Activated T-helper 1 cell treated with anti-CD3 and anti-CD28 coated beads, Interleukin-12 subunit alpha, Interleukin-12 subunit beta, Interleukin-2, Interleukin-4 antibody, amounts not matched to agents 30 ng/mL and 10 ng/mL and 1 ng/mL, durations not matched to agents 14 hours and 24 hours and 36 hours (primary cell): ENCODE results near the gene RBP3. TPM values are rescaled to one million over a fixed set of nuclear protein-coding genes. Genes with fewer than 3 reads are reported as not detected.

Experiments used
- DNase-seq: peaks from one replicate; pipeline ENCODE4 v3.0.0; 2021; ENCODE audit warnings: low spot score
- H3K27ac Mint-ChIP-seq: one replicate; pipeline ENCODE4 v1.8.0; 2021; ENCODE audit warnings: mild to moderate bottlenecking, mixed read lengths
- H3K27me3 Mint-ChIP-seq: one replicate; pipeline ENCODE4 v1.8.0; 2022; ENCODE audit warnings: mild to moderate bottlenecking, moderate library complexity, mixed read lengths; ENCODE audit not compliant: insufficient read depth
- H3K36me3 Mint-ChIP-seq: one replicate; pipeline ENCODE4 v1.8.0; 2021; ENCODE audit warnings: low read depth, mixed read lengths
- H3K4me1 Mint-ChIP-seq: one replicate; pipeline ENCODE4 v1.8.0; 2021; ENCODE audit warnings: low read depth, mixed read lengths
- H3K4me3 Mint-ChIP-seq: one replicate; pipeline ENCODE4 v1.8.0; 2021; ENCODE audit warnings: mild to moderate bottlenecking, moderate library complexity, mixed read lengths
- H3K9me3 Mint-ChIP-seq: one replicate; pipeline ENCODE4 v1.8.0; 2021; ENCODE audit warnings: mixed read lengths
- intact Hi-C: fragments of 100-400 bp; cut with micrococcal nuclease; formaldehyde crosslinking; loops from one replicate; pipeline ENCODE4 v1.15.1; 2024
- total RNA-seq: library from RNA; stranded (reverse); gene quantifications from 2 replicates; pipeline ENCODE4 v1.2.3, GENCODE V29; 2022

RBP3 gene
- total RNA-seq, 1 donor from 2014 or later, result not detected

- H3K27ac Mint-ChIP-seq, result no peak overlapping the region
- peaks cover 6% of the 10 kb centered on the region for H3K27me3 Mint-ChIP-seq
- H3K4me3 Mint-ChIP-seq, result no peak overlapping the region
- intact Hi-C loops, result no loop called here
- H3K36me3 Mint-ChIP-seq, result no peaks in the 10 kb centered on the region
- no peaks in the 10 kb centered on the region for H3K4me1 Mint-ChIP-seq
- H3K9me3 Mint-ChIP-seq, result no peaks in the 10 kb centered on the region
- no peak for DNase-seq
These were observed 52.1 kb downstream of the RBP3 start for GRCh38 chr10:47400251-47400650.

GRCh38 chr10:47400786-47401185, 52.6 kb downstream of the RBP3 start:
- no peak overlapping the region for H3K27ac Mint-ChIP-seq
- no peak for DNase-seq

DNA sequence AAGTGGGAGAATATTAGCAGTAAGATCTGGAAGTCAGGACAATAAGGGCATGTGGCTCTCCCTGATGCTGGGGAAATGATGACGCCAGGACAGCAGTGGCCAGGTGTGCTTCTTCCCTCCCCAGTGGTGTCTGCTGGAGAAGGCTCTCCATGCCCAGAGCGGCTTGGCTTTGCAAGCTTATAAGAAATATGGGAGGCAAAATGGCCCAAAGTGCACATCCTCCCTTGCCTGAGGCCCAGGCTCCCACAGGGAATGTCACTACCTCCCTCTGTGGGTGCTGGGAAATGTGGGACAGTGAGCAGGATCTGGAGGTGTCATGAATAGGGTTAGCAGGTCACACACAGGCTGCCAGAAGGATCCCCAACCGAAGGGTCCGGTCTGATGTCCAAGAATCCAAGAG, 53.0 kb downstream of the RBP3 start:
- intact Hi-C loops, result no loop called here
- Mint-ChIP-seq H3K4me3 (no peak overlapping the region), H3K27me3 (peaks cover 6% of the 10 kb centered on the region), H3K27ac (no peak overlapping the region), H3K4me1 (no peaks in the 10 kb centered on the region), H3K36me3 (no peaks in the 10 kb centered on the region), H3K9me3 (no peaks in the 10 kb centered on the region)
- no peak for DNase-seq

More at GRCh38 chr10:47400786-47401185, 52.6 kb downstream of the RBP3 start:
- Mint-ChIP-seq H3K4me3 (no peak overlapping the region), H3K4me1 (no peaks in the 10 kb centered on the region), H3K36me3 (no peaks in the 10 kb centered on the region), H3K9me3 (no peaks in the 10 kb centered on the region), H3K27me3 (peaks cover 6% of the 10 kb centered on the region)
- intact Hi-C loops, result no loop called here

DNA sequence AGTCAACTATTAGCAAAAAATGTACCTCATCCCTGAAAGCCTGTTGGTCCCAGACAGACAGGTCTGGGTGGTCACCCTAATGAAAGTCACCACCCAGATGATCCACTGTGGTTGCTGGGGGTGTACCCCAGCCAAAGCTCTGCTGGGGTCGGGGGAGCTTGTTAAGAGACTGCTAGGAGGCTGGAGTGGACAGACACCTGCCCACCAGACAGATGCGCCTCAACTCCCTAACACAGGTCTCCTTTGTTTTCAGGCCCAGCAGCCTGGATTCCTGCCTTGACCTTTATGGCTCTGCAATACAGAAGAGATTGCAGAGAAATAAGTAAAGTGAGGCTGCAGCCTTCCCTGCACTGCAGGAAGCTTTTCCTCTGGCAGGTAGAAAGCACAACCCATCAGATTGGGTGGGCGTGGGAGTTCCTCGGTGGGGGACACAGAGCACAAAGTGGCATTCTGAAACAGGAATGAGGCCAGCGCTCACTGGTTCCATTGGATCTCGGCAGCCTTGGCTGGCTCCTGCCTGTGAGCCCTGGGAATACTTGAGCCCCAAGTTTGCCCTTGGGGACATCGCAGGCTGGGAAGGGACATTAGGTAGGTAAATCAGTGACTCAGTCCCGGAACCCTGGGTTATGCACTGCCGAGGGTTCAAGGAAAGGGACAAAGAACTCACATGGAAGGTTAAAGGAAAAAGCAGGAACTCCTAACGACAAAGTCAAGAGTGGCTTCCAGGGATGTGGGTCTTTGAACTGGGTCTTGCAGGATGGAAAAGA, 53.9 kb downstream of the RBP3 start:
- DNase-seq, result no peak
- Mint-ChIP-seq H3K4me3 (no peak overlapping the region), H3K4me1 (no peaks in the 10 kb centered on the region), H3K27ac (no peak overlapping the region), H3K9me3 (no peaks in the 10 kb centered on the region), H3K36me3 (no peaks in the 10 kb centered on the region), H3K27me3 (peaks cover 4% of the 10 kb centered on the region)
- intact Hi-C loops, result no loop called here

- Mint-ChIP-seq H3K9me3 (no peaks in the 10 kb centered on the region), H3K27ac (no peak overlapping the region), H3K4me1 (no peaks in the 10 kb centered on the region), H3K4me3 (no peak overlapping the region), H3K36me3 (no peaks in the 10 kb centered on the region), H3K27me3 (peaks cover 4% of the 10 kb centered on the region)
- intact Hi-C loops, result no loop called here
- no peak for DNase-seq
These were observed 54.6 kb downstream of the RBP3 start for GRCh38 chr10:47402641-47403301.

DNA sequence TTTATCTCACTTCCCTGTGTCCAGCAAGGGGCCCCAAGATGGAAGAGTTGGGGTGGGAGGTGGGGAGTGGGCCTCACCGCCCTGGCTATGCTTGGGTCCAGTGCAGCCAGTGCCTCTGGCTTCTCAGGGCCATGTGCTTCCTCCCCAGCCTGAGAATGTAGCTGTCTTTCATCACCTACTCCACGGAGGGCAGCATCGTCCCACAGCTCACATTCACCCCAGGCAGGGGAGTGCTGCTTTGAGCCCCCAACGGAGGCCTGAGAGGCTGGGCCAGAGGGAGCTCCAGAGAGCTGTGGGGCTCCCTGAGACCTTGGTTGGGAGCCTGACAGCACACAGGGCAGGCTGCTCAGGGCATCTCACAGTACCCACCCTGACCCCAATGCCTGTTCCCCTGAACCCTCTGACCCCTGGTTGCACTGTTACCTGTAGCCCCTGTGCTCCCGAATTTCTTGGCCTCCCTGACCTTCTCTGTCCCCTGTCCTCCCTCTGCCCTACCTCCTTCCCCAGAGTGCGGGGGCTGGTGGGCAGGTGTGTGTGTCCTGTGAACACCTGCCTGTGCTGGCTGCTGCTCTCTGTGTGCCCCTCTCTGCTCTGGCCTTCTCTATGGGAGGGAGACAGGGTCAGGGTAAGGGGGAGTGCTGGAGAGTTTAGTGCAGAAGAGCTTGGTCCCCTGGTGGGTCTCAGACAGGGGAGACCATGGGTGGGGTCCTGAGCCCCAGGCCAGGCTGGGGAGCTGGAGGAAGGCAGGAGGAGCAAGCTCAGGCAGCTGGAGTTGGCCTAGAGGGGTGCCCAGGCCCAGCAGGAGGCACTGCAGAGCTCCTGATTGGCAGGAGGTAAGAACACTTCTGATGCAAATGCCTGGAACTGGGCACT, 55.5 kb downstream of the RBP3 start:
- Mint-ChIP-seq H3K4me1 (no peaks in the 10 kb centered on the region), H3K4me3 (no peak overlapping the region), H3K36me3 (no peaks in the 10 kb centered on the region), H3K9me3 (no peaks in the 10 kb centered on the region), H3K27me3 (no peaks in the 10 kb centered on the region), H3K27ac (no peak overlapping the region)
- no peak for DNase-seq
- intact Hi-C loops, result no loop called here

- no peaks in the 10 kb centered on the region for H3K4me1 Mint-ChIP-seq
- H3K27me3 Mint-ChIP-seq, result no peaks in the 10 kb centered on the region
- H3K27ac Mint-ChIP-seq, result no peak overlapping the region
- no peak overlapping the region for H3K4me3 Mint-ChIP-seq
- H3K36me3 Mint-ChIP-seq, result no peaks in the 10 kb centered on the region
- no peaks in the 10 kb centered on the region for H3K9me3 Mint-ChIP-seq
- intact Hi-C loops, result no loop called here
- DNase-seq, result no peak
These were observed 56.3 kb downstream of the RBP3 start for GRCh38 chr10:47404446-47404845.

DNA sequence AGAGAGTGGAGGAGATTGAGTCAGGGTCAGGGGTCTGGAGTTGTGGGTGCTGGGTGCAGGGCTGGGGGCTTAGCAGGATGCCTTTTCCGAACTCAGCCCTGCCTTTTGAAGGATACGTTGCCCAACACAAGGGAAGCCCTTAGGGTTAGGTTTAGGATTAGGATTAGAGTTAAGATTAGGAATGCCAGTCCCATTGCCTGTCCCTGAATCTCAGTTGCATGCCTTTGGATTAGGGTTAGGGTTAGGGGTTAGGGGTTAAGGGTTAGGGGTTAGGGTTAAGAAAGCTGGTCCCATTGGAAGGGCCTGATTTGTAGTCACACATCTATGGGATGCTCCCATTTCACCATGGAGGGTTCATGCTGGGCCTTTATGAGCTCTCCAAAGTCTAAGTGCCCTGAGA, 56.8 kb downstream of the RBP3 start:
- no peaks in the 10 kb centered on the region for H3K27me3 Mint-ChIP-seq
- H3K4me1 Mint-ChIP-seq, result no peaks in the 10 kb centered on the region
- no peaks in the 10 kb centered on the region for H3K9me3 Mint-ChIP-seq
- no peak overlapping the region for H3K4me3 Mint-ChIP-seq
- no peak for DNase-seq
- intact Hi-C loops, result no loop called here
- H3K36me3 Mint-ChIP-seq, result no peaks in the 10 kb centered on the region
- no peak overlapping the region for H3K27ac Mint-ChIP-seq

GRCh38 chr10:47405857-47406547, 57.8 kb downstream of the RBP3 start:
- no peaks in the 10 kb centered on the region for H3K36me3 Mint-ChIP-seq
- no peak overlapping the region for H3K27ac Mint-ChIP-seq
- no peaks in the 10 kb centered on the region for H3K4me1 Mint-ChIP-seq
- no peak for DNase-seq
- H3K27me3 Mint-ChIP-seq, result no peaks in the 10 kb centered on the region
- intact Hi-C loops, result no loop called here
- no peak overlapping the region for H3K4me3 Mint-ChIP-seq
- H3K9me3 Mint-ChIP-seq, result no peaks in the 10 kb centered on the region

DNA sequence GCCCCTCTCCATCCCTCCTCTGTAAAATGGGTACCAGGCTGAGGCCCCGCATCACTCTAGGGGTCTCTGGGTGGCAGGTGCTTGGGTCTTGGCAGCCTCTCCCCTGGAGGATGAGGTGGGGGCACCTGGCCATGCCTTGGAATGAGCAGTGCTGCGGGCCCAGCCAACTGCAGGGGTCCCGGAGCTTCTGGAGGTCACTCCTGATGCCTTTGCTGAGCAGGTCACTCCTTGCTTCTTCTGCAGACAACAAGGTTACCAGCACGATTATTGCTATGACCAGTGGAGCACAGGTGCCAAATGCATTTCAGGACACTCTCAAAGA, 58.3 kb downstream of the RBP3 start:
- H3K4me3 Mint-ChIP-seq, result no peak overlapping the region
- no peaks in the 10 kb centered on the region for H3K9me3 Mint-ChIP-seq
- DNase-seq, result no peak
- H3K27ac Mint-ChIP-seq, result no peak overlapping the region
- intact Hi-C loops, result no loop called here
- H3K27me3 Mint-ChIP-seq, result no peaks in the 10 kb centered on the region
- no peaks in the 10 kb centered on the region for H3K36me3 Mint-ChIP-seq
- no peaks in the 10 kb centered on the region for H3K4me1 Mint-ChIP-seq

GRCh38 chr10:47406870-47407691, 58.9 kb downstream of the RBP3 start:
- Mint-ChIP-seq H3K4me1 (no peaks in the 10 kb centered on the region), H3K9me3 (no peaks in the 10 kb centered on the region), H3K27ac (no peak overlapping the region), H3K36me3 (no peaks in the 10 kb centered on the region), H3K27me3 (no peaks in the 10 kb centered on the region), H3K4me3 (no peak overlapping the region)
- intact Hi-C loops, result no loop called here
- DNase-seq, result no peak
